ENCODE results near the gene SPOP. TPM values are rescaled to one million over a fixed set of nuclear protein-coding genes. Genes with fewer than 3 reads are reported as not detected.
"Not testable (repeated sequence)": the region's sequence is repeated elsewhere in the genome, so short reads cannot be mapped to it uniquely, and the experiment has no call there.

SPOP gene
- total RNA-seq, 4 donors from 2014 or later, result 72.2 to 81.3 (median 74.7) TPM

GRCh38 chr17:49677134-49677932, 564 bp downstream of the SPOP start:
- H3K9me3 ChIP-seq, result no peaks in the 10 kb centered on the region
- TF ChIP-seq POLR2A (IDR thresholded peaks at IDR 0.05), result no peak
- no peak for TF ChIP-seq CTCF (IDR thresholded peaks at IDR 0.05)
- H3K27me3 ChIP-seq, result no peaks in the 10 kb centered on the region
- peak overlapping the region; percentile 88 to 100 (median 98) for H3K27ac ChIP-seq
- H3K36me3 ChIP-seq, result peaks cover 0 to 14% (median 0%) of the 10 kb centered on the region in 3 donors
- DNase-seq, result peak; percentile 94 to 98 (median 97)
- H3K4me3 ChIP-seq, result peak overlapping the region; percentile 50 to 90 (median 70)
- peaks cover 0 to 38% (median 12%) of the 10 kb centered on the region in 4 donors for H3K4me1 ChIP-seq

GRCh38 chr17:49676276-49676868, 1.5 kb downstream of the SPOP start:
- Histone ChIP-seq H3K36me3 (peaks cover 0 to 14% (median 0%) of the 10 kb centered on the region in 3 donors), H3K9me3 (no peaks in the 10 kb centered on the region), H3K27ac (peak overlapping the region; percentile 88 to 100 (median 98)), H3K4me1 (peaks cover 0 to 38% (median 13%) of the 10 kb centered on the region in 4 donors), H3K4me3 (peak overlapping the region; percentile 50 to 90 (median 70)), H3K27me3 (no peaks in the 10 kb centered on the region)
- TF ChIP-seq POLR2A (IDR thresholded peaks at IDR 0.05), result no peak
- no peak for TF ChIP-seq CTCF (IDR thresholded peaks at IDR 0.05)
- DNase-seq, result peak in 1 of 3 donors; percentile 54

GRCh38 chr17:49674507-49674906, 3.4 kb downstream of the SPOP start:
- H3K36me3 ChIP-seq, result peaks cover 0 to 14% (median 0%) of the 10 kb centered on the region in 3 donors
- DNase-seq, result no peak
- no peaks in the 10 kb centered on the region for H3K27me3 ChIP-seq
- TF ChIP-seq CTCF (IDR thresholded peaks at IDR 0.05) (no peak), POLR2A (IDR thresholded peaks at IDR 0.05) (no peak)
- H3K4me1 ChIP-seq, result peaks cover 0 to 42% (median 13%) of the 10 kb centered on the region in 4 donors
- no peak overlapping the region for H3K4me3 ChIP-seq
- H3K27ac ChIP-seq, result no peak overlapping the region
- H3K9me3 ChIP-seq, result no peaks in the 10 kb centered on the region

GRCh38 chr17:49673679-49674078, 4.2 kb downstream of the SPOP start:
- not testable (repeated sequence) for H3K27me3 ChIP-seq, DNase-seq, H3K27ac ChIP-seq, H3K9me3 ChIP-seq, H3K4me3 ChIP-seq
- H3K4me1 ChIP-seq, result peaks cover 0 to 42% (median 13%) of the 10 kb centered on the region in 4 donors
- peaks cover 0 to 14% (median 0%) of the 10 kb centered on the region in 3 donors for H3K36me3 ChIP-seq

- Histone ChIP-seq H3K4me3 (no peak overlapping the region), H3K4me1 (peaks cover 0 to 28% (median 6%) of the 10 kb centered on the region in 4 donors), H3K27ac (no peak overlapping the region), H3K9me3 (no peaks in the 10 kb centered on the region), H3K27me3 (no peaks in the 10 kb centered on the region), H3K36me3 (peaks cover 0 to 16% (median 0%) of the 10 kb centered on the region in 3 donors)
- TF ChIP-seq POLR2A (IDR thresholded peaks at IDR 0.05) (no peak), CTCF (IDR thresholded peaks at IDR 0.05) (no peak)
- no peak for DNase-seq
Measured at GRCh38 chr17:49670641-49671040, 7.3 kb downstream of the SPOP start.

- Histone ChIP-seq H3K27me3 (no peaks in the 10 kb centered on the region), H3K36me3 (peaks cover 0 to 9% (median 0%) of the 10 kb centered on the region in 3 donors), H3K9me3 (no peaks in the 10 kb centered on the region), H3K4me3 (no peak overlapping the region), H3K27ac (no peak overlapping the region), H3K4me1 (peaks cover 0 to 21% (median 4%) of the 10 kb centered on the region in 4 donors)
- no peak for DNase-seq
- TF ChIP-seq POLR2A (IDR thresholded peaks at IDR 0.05), result no peak
- TF ChIP-seq CTCF (IDR thresholded peaks at IDR 0.05), result no peak
Measured at GRCh38 chr17:49670002-49670401, 7.9 kb downstream of the SPOP start.
